ENCODE data around the gene ADGRV1.

DNA sequence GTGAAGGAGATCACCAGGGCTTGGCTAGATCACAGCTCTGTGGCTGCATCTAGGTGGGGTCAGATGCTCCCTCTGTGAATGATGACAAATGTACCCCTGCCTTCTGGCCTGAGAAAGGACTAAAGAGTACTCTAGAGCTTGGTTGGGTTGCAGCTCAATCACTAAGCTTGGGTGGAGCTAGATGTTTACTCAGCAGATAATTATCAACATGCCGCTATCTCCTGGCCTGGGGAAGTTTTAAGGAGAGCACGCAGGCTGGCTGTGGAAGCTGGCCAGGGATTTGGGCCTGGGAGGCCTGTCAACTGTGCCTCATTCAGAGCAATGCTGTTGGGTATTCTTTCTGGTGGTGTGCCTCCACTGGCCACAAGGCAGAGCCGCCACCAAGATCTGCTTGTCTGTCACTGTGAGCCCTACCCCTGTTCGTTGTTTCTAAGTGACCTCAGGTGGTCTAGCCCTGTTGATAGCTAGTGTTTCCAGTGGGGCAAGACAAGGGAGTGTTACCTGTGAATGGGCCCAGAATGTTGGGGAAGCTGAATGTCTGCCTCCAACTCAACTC, 181.7 kb downstream of the ADGRV1 start:
- TF ChIP-seq, protein P1, sequence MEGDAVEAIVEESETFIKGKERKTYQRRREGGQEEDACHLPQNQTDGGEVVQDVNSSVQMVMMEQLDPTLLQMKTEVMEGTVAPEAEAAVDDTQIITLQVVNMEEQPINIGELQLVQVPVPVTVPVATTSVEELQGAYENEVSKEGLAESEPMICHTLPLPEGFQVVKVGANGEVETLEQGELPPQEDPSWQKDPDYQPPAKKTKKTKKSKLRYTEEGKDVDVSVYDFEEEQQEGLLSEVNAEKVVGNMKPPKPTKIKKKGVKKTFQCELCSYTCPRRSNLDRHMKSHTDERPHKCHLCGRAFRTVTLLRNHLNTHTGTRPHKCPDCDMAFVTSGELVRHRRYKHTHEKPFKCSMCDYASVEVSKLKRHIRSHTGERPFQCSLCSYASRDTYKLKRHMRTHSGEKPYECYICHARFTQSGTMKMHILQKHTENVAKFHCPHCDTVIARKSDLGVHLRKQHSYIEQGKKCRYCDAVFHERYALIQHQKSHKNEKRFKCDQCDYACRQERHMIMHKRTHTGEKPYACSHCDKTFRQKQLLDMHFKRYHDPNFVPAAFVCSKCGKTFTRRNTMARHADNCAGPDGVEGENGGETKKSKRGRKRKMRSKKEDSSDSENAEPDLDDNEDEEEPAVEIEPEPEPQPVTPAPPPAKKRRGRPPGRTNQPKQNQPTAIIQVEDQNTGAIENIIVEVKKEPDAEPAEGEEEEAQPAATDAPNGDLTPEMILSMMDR (IDR thresholded peaks at IDR 0.05; ENCODE audit: low read depth, low read length, poor library complexity, severe bottlenecking) = no peak
- TF ChIP-seq EZH2phosphoT487 (IDR thresholded peaks at IDR 0.05; ENCODE audit: borderline replicate concordance, low read length) = no peak

Measured in DOHH2 (cell line).